Measurements from ENCODE around the gene MMP3.

MMP3 gene

GRCh38 chr11:102792604-102793003 lies 50.8 kb downstream of the MMP3 start:
- no peak for DNase-seq (ENCODE audit: low read depth in 4 of 4, low spot score in 1 of 4)

- no peak for DNase-seq (ENCODE audit: low read depth in 4 of 4, low spot score in 1 of 4)
Measured at GRCh38 chr11:102791271-102792036, 52.0 kb downstream of the MMP3 start.

- no peak for DNase-seq (ENCODE audit: low read depth in 4 of 4, low spot score in 1 of 4)
Measured at GRCh38 chr11:102788334-102788995, 54.9 kb downstream of the MMP3 start.
